Stimulated activated CD8-positive, alpha-beta memory T cell treated with anti-CD3 and anti-CD28 coated beads, Interleukin-12 subunit alpha, Interleukin-12 subunit beta, amount 100 ng/mL, for 1 hour (primary cell): ENCODE results near the gene CSNK1G1.
"Not testable (repeated sequence)": the region's sequence is repeated elsewhere in the genome, so short reads cannot be mapped to it uniquely, and the experiment has no call there.

Experiments used
- DNase-seq: peaks from one replicate; pipeline ENCODE4 v3.0.0-alpha.2; 2020; ENCODE audit warnings: low read depth

Gene CSNK1G1

DNA sequence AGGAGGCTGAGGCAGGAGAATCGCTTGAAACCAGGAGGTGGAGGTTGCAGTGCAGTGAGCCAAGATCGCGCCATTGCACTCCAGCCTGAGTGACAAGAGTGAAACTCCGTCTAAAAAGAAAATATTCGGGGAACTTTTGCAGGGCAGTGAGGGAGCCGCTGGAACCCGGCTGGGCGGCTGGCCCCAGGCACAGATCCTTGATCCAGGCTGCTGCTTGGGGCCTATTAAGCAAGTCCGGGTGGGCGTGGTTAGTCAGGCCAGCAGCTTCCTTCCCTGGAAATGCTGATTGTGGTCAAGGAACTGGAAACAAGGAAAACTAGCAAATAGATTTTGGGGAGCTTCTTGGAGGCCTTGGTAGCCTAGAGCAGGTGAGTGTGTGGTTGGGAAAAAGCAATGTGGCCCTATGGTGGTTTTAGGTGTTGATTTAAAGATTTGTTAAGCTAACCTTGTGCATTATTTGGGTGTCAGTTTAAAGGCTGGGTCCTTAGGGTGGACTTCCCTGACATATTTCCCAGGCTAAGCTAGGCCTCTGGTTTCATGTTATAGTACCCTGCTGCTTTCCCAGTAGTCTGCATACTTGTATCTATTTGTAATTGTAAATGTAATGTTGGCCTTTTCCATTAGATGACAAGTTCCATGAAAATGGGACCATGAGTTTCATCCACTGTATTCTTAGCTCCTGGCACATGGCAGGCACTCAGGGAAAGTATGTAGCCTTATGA lies 222.2 kb downstream of the CSNK1G1 start:
- DNase-seq: no peak

GRCh38 chr15:64132217-64132616 lies 223.8 kb downstream of the CSNK1G1 start:
- DNase-seq: no peak

DNA sequence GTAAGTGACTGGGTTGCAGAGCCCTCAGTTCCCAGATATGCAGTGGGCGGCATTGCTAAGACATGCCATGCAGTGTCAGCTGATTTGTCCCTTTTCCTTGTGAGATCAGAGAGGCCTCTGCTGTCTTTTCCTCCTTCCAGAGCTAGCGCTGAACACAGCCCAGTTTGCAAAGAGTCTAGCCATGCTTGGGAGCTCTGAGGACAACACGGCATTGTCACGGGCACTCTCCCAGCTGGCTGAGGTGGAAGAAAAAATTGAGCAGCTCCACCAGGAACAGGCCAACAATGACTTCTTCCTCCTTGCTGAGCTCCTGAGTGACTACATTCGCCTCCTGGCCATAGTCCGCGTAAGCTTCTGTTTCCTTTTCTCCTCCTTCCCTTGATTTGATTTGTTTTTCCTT lies 224.4 kb downstream of the CSNK1G1 start:
- DNase-seq: no peak

GRCh38 chr15:64130159-64130558 lies 225.8 kb downstream of the CSNK1G1 start:
- DNase-seq: no peak

DNA sequence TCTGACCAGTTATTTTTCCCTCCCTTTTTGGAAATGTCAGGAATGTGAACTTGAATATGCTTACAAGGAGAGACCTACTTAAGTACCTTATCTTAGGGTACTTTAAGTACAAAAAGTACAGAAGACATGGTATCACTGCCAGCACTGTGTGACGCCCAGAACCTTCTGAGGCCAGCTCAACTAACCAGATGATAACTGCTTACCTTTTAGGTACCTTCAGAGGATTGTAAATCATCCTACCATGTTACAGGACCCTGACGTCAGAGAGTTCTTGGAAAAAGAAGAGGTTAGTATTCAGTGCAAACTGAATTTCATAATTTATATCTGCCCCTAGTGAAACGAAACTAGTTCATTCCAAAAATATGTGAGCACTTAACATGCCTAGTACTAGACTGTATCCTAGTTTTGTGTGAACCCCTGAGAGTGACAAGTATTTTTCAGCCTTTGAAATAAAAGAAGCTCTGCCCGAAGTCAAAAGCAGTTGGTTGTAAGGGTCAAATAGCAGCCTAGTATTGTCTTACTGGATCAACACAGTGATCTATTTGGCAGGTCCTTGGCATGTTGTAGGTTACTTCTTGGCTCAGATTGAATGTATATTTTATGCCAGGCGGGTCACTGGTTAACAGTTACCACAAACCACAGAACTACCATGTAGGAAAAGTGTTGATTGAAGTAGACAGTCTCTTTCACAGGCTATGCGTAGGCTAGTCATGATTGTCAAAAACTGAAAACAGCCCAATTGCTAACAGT lies 228.3 kb downstream of the CSNK1G1 start:
- DNase-seq: no peak

DNA sequence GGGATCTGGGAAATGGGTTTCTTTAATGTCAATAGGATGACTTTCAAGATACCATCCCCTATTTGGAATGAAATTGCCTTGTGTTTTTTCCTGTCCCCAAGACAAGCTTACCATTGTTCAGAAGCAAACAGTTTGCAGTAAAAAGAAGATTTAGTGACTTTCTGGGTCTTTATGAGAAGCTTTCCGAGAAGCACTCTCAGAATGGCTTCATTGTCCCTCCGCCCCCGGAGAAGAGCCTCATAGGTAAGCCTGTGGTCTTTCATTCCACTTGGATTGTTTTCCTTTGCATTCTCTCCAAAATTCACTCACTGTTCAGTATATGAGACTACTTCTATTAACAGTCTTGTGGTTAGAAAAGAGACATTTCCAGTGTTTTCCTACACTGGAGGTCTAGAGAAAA lies 230.0 kb downstream of the CSNK1G1 start:
- no peak for DNase-seq

- no peak for DNase-seq
Measured at GRCh38 chr15:64122936-64123351, 233.0 kb downstream of the CSNK1G1 start.

DNA sequence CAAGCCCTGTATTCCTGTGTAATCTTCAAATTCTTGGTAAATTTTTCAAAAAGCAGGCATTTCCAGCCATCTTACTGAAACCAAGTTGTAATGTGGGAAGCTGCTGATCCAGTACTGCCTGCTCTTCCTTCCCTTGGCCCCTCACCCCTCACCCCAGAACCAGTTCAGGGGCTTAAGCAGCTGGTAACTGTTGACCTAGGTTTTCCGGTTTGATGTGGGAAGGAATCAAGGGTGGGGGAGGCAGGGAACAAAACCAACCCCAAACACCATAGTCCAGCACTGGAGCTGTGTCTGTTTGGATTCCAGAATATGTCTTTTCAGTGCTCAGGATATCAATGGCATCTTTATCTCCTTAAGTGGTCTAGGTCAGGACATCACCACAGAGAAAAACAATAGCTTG lies 233.5 kb downstream of the CSNK1G1 start:
- no peak for DNase-seq

GRCh38 chr15:64121614-64122013 lies 234.4 kb downstream of the CSNK1G1 start:
- DNase-seq: no peak

GRCh38 chr15:64120322-64120721 lies 235.7 kb downstream of the CSNK1G1 start:
- DNase-seq: not testable (repeated sequence)

- no peak for DNase-seq
Measured at GRCh38 chr15:64117759-64118487, 238.1 kb downstream of the CSNK1G1 start.
